HG03432 (cell line): ENCODE measurements around the gene HSD3B7.

Source experiments
- ATAC-seq: cut with Tn5 transposase; IDR thresholded peaks from one replicate; pipeline ENCODE4 v1.9.1; 2021; ENCODE audit warnings: mild to moderate bottlenecking, moderate library complexity; ENCODE audit not compliant: unreplicated experiment

HSD3B7 gene

DNA sequence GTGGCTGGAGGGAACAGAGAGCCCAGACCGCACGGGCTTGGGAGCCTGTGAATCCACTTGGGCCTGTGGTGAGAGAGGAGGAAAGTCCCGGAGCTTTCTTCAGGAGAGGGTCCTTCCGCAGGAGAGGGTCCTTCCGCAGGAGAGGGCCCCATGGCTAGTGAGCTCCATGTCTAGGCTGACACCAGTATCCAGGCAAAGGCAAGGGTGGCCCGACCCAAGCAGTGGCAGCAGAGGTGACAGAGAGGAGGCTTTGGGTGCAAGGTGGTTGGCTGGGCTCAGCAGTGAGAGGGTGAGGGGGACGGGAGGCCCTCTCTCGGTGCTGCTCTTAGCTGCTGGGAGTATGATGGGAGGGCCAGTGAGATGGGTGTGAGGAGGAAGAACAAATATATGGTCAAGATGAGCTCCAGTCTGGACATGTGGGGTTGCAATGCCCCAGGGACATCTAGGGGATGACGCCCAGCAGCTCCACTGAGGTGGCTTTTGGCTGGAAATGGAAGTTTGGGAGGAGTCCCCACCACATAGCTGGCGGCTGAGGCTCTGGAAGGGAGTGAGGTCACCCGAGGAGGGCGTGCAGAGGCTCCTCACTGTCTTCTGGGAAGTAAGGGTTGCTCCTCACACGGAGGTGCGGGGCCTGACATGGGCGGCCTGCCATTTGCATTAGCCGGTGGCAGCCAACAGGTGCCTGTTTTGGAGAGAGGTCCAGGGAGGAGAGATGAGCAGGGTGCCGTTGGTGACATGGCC is 2.3 kb upstream of the HSD3B7 start:
- no peak for ATAC-seq

DNA sequence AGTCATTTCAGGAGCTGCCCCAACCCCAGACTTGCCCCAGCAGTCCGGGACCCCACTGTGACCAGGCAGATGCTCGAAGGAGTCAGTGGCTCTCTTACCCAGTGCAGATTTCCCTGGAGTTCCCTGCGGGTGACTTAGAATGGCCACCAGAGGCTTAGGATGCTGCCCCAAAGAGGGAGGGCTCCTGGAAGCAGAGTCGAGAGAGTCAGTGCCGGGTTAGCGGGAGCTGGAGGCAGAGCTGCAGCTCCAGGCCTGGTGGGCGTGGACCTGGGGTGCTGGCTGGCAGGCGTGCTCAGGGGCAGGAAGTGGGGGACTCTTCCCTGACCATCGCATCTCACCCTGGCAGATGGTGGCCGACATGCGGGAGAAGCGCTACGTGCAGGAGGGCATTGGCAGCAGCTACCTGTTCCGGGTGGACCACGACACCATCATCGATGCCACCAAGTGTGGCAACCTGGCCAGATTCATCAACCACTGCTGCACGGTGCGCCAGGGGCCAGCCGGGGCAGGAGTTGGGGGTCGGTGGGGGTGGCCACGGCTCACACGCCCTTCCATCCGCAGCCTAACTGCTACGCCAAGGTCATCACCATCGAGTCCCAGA is 1.6 kb upstream of the HSD3B7 start:
- ATAC-seq: no peak

DNA sequence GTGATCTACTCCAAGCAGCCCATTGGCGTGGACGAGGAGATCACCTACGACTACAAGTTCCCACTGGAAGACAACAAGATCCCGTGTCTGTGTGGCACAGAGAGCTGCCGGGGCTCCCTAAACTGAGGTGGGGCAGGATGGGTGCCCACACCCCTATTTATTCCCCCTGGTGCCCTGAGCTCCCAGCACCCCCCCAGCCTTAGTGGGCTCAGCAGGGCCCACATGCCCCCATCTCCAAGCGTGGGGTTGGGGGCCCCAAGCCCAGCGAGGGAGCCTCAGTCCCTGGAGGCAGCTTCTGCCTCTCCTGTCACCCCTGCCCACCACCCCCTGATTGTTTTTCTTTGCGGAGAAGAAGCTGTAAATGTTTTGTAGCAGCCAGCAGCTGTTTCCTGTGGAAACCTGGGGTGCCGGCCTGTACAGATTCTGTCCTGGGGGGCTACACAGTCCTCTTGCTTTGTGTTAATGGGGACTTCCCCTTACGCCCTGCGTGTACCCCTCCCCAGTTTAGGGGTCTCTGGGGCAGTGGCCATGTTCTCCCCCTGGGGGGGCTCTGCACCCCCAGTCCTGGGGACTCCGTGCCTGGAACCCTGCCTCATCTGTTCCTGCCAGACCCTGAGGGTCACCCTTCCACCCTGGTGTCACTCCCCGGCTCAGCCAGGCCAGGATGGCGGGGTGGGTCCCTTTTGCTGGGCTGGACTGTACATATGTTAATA is 953 bp upstream of the HSD3B7 start:
- no peak for ATAC-seq

DNA sequence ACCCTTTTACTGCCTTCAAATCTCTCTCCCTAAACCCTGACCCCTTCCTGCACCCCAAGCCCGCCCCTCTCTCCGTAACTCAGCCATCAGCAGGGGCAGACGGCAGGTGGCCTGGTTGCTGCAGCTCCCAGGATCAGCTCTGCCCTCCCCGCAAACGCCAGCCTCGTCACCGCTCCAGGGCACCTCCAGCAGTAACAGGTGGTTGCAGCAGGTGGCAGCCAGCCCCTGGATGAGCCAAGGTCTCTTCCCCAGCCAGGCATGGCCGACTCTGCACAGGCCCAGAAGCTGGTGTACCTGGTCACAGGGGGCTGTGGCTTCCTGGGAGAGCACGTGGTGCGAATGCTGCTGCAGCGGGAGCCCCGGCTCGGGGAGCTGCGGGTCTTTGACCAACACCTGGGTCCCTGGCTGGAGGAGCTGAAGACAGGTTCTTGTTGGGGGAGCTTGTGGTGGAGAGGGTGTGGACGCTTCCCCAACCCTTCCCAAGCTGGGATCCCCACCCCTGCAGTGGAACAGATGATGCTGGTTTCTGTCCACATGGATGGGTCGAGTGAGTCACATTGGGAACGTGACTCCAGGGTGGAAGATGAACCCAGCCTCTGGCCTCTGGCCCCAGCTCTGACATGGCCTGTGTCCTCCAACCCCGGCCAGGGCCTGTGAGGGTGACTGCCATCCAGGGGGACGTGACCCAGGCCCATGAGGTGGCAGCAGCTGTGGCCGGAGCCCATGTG is 558 bp downstream of the HSD3B7 start:
- no peak for ATAC-seq

DNA sequence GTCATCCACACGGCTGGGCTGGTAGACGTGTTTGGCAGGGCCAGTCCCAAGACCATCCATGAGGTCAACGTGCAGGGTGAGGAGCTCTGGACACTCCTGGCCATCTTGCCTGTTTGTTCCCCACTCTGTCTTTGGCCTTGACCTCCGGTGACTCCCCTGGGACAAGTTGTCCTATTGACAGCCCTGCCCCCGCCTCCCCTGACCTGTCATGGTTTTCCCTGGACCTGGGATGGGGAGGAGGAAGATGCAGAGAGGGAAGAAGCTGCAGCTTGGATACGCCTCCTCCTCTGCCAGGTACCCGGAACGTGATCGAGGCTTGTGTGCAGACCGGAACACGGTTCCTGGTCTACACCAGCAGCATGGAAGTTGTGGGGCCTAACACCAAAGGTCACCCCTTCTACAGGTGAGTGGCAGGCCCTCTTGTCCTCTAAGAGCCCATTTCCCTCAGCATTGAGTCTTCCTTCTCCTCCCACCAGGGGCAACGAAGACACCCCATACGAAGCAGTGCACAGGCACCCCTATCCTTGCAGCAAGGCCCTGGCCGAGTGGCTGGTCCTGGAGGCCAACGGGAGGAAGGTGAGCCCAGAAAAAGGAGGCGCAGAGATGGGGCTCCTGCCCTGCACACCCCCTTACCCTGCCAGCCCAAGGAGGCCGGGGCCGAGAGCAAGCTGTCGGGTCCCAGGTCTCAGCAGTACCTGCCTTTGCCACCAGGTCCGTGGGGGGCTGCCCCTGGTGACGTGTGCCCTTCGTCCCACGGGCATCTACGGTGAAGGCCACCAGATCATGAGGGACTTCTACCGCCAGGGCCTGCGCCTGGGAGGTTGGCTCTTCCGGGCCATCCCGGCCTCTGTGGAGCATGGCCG is 1.4 kb downstream of the HSD3B7 start:
- ATAC-seq: no peak

DNA sequence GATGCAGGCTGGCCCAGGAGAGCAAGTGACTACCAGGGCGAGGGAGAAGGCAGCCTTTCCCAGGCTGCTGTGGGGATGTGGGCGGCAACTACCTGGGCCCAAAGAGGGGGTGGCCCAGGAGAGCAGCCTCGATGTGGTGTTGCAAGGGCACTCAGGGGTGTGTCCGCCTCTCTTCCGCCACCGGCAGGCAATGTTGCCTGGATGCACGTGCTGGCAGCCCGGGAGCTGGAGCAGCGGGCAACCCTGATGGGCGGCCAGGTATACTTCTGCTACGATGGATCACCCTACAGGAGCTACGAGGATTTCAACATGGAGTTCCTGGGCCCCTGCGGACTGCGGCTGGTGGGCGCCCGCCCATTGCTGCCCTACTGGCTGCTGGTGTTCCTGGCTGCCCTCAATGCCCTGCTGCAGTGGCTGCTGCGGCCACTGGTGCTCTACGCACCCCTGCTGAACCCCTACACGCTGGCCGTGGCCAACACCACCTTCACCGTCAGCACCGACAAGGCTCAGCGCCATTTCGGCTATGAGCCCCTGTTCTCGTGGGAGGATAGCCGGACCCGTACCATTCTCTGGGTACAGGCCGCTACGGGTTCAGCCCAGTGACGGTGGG is 2.7 kb downstream of the HSD3B7 start:
- no peak for ATAC-seq

DNA sequence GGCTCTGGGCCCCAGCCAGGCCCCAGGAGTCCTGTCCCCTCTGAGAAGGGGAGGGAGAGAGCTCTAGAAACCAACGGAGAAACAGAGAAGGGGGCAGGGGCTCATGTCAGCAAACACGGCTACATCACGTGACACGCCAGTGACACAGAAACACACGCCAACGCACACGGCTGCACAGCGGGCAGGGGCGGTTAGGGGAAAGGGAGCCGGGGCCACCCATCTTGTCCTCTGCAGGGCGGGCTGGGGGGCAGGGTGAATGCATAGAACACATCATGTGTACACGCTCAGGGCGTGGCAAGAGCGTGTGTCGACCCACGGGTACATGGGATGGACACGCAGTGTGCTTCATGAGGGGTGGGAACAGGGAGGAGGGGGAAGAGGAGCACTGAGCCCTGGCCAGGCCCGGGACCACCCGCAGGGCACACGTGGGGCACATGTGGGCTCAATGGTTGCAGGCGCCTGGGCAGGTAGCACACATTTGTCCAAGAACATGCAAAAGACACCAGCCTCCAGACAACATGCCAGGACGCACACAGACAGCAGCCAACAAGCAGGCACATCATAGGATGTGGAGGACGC is 4.6 kb downstream of the HSD3B7 start:
- ATAC-seq: no peak

DNA sequence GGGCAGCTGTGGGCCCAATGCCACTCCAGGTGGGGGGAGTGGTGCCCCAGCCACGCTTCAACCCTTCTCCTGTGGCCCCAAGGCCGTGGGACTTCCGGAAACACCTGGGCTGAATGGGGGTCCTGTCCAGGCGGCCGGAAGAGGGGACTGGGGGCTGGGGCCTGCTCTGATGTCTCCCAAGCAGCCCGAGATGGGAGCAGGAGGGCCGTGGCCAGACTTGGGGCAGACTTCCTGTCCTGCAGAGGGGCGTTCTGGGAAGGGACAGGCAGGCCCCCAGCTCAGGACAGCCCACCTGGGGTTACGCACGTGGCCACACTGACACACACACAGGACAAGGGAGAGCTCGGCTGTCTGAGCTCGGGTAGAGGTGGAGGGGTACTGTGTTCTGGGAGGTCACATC is 5.1 kb downstream of the HSD3B7 start:
- no peak for ATAC-seq

DNA sequence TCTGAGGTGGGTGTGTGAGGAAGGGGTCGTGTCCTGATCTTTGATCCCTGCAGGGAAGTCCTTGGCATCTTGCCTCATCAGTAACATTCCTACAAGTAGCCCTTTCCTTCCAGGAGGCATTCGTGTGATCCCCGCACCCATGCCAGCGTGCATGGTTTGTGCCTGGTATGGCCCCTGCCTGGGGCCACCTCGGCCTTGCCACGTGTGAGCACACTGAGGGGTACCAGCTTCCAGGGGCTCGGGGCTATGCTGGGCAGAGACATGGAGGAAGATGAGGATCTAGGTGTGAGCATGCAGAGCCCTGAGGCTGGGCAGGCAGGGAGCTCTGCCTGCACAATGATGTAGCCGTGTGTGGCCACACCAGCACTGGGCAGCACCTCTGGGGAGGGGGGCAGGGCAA is 6.0 kb downstream of the HSD3B7 start:
- ATAC-seq: no peak

DNA sequence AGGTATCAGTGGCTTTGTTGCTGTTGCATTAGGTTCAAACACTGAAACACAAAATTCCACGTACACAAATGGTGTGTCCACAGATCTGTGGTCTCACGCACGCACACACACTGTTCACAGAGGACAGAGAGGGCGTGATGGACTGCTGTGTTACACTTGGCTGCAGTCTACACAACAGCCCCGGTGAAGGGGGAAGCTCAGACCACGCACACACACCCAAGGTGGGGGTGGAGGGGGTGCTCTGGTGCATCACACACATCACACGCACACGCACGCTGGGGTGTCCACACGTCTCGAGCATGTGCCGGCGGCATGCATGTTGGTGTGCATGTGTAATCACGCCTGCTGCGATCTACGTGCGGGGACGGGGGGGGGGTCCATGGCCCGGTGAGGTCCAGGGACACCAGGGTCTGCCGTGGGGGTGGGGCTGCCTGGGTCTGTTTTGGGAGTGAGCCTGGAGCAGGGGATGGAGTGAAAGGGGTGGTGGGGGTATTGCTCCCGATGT is 7.3 kb downstream of the HSD3B7 start:
- ATAC-seq: no peak

DNA sequence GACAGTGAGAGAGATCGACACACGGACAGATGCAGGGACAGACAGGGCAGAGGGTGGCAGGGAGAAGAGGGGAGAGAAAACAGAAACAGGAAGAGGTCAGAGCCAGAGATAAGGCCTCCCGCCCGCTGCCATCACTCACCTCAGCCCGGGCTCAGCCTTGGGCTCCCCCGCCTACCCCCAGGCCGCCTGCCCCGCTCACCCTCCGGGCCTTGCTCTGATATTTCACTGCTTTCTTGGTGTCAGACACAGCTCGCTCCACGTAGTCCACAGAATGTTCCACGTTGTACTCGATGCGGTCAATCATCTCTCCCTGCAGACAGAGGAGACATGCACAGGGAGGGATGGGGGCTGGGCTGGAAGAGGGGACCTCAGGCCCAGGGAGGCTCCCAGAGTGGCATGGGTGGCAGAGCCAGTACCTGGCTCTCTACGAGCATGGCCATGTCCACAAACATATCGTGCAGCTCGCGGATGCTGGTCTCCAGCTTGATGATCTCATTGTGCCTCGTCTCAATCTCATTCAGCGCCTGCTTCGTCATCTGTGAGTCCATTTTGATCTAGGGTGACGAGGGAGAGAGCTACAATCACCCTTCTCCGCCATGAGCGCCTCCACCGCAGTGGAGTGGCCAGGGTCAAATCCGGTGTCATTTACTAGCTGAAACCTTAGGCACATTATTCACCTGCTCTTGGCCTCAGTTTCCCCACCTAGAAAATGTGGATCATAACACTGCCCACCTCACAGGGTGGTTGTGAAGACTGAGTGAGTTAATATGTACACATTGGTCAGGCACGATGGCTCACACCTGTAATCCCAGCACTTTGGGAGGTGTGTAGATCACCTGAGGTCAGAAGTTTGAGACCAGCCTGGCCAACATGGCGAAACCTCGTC is 8.2 kb downstream of the HSD3B7 start:
- no peak for ATAC-seq

DNA sequence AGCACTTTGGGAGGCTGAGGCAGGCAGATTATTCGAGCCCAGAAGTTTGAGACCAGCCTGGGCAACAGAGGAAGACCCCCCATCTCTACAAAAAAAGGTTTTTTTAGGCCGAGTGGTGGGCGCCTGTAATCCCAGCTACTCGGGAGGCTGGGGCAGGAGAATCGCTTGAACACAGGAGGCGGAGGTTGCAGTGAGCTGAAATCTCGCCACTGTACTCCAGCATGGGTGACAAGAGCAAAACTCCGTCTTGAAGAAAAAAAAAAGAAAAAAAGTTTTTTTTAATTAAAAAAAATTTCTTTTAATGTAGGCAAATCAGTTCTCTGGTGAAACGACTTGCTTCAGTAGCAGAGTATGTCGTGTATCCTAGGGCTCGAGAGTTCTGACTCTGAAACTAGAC is 10.9 kb downstream of the HSD3B7 start:
- ATAC-seq: no peak

DNA sequence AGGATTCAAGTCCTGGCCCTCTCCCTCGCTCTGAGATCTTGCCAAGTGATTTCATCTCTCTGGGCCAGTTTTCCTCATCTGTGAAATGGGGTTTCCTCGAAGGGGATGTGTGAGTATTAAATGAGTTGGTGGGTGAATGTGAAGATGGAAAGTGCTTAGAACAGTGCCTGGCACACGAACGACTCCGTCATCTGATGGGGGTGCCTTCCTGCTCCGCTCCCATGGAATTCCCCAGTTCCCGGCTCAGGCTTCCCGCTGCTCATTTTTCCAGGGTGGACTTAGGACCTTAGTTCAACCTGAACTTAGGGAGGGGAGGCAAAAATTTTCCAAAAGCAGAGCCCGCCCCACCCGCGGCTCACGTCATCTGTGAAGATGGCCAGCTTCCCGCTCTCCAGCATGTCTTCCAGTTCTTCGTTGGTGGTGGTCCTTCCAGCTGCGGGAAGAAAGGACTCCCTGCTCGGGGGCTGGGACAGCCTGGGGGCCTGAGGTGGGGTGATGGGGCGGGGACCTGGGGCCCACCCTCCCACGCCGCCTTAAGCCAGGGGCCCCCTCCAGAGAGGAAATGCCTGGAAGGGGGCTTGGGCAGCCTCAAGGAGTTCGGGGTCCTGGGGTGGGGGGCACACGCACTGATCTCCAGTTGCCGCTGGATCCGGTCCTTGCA is 11.4 kb downstream of the HSD3B7 start:
- no peak for ATAC-seq

DNA sequence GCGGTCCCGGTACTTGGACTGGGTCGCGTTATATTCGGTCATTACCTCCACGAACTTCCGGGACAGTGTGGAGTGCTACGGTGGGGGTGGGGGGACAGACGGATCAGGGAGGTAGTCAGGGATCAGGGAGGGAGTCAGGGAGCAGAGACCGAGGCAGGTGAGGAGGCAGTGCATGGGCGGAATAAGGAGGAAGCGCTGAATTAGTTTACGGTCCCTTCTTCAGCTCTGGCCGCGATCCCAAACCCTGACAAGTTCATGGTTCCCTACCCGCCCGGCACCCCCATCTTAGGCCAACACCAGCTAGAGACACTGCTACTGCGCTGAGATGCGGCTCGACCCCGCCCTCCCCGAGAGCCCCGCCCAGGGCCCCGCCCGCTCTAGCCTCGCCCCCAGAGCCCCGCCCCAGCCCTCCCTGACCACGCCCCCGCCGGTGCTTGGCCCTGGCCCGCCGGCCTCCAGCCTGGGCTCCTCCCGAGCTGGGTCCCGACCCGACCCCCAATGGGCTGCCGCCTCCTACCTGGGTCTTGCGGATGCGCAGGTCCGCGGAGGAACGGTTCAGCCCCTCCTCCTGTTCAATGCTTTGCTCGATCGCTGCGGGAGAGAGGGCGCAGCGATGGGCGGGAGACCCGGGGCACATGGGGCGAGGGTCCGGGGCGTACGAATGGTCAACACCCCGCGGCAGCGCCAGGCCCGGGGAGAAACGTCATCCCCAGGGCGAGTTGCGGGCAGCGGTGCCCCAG is 12.1 kb downstream of the HSD3B7 start:
- ATAC-seq: peak; percentile 91

DNA sequence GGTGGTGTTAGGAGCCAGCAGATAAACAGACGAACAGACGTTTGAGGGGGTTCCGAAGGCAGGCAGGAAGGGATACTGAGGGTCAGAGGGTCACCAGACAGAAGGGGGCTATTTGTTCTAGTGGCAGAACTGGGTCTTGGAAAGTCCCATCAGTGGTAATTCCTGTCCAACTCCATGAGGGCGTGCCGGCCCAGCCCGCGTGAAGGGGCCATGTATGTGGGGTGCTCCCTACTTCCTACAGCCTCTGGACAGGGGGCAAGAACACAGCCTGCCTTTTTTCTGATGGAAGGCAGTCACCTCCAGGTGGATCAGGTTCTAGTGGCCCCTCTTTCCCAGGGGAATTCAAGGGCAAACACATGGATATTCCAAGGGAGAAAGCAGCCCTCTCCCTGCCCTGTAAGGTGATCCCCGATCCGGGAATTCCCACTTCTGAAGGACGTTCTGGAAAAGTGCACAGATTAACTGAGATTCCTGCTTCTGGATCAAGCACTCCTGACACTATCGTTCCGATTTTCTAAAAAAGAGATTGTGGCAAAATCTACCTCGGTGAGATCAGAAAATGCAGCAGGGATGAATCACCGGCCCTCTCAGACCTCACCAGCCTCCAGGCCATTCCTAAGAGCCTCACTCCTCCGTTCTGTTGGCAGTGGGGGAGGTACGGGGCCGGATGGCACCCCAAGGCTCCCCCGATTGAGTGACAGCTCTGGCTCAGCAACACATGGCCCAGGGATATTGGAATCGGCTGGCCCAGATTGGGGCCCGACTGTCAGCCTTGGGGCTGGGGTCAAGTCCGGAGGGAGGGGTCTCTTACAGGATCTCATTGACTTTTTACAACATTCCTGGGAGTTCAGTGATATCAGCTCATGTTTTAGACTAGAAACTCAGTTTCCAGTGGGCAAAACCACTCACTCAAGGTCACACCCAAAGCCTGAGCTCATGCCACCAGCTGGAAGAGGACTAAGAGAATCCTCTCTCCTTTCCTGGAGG is 13.0 kb downstream of the HSD3B7 start:
- ATAC-seq: no peak
